ENCODE data around the gene TMEM258. TPM values are rescaled to one million over a fixed set of nuclear protein-coding genes. Genes with fewer than 3 reads are reported as not detected.

Gene TMEM258
- total RNA-seq, 3 donors from 2014 or later (not counting 1 experiment from before 2014, with no cell fraction given), result 64.4 to 69.3 (median 66.1) TPM

GRCh38 chr11:61795876-61796526 lies 3.6 kb upstream of the TMEM258 start:
- ATAC-seq, result no peak
- intact Hi-C loops (cut with micrococcal nuclease), result loop anchor here (2.0 kb wide), 1 partner anchor 39 kb away; no protein-coding TSS in a partner anchor
- H3K27ac Mint-ChIP-seq, result peak overlapping the region in 1 of 2 donors; percentile 76

GRCh38 chr11:61795459-61795858 lies 3.1 kb upstream of the TMEM258 start:
- H3K27me3 ChIP-seq (ENCODE audit: control insufficient read depth, insufficient read depth, low read length), result no peaks in the 10 kb centered on the region
- no peak overlapping the region for H3K4me3 ChIP-seq (ENCODE audit: low read length)
- peaks cover 2% of the 10 kb centered on the region for H3K36me3 ChIP-seq (ENCODE audit: control insufficient read depth, insufficient read depth, low read length)
- Mint-ChIP-seq H3K4me1 (peaks cover 17 to 25% of the 10 kb centered on the region in 2 donors), H3K27ac (no peak overlapping the region), H3K9me3 (no peaks in the 10 kb centered on the region), H3K27me3 (ENCODE audit: low read depth in 2 of 2) (no peaks in the 10 kb centered on the region), H3K36me3 (no peaks in the 10 kb centered on the region), H3K4me3 (no peak overlapping the region)
- DNase-seq (no peak), ATAC-seq (no peak)
- H3K27ac ChIP-seq (ENCODE audit: low read length), result no peak overlapping the region
- intact Hi-C loops (cut with micrococcal nuclease), result no loop called here
- TF ChIP-seq CTCF (IDR thresholded peaks at IDR 0.05), result no peak
- H3K9me3 ChIP-seq (ENCODE audit: control insufficient read depth, insufficient read depth, low read length), result no peaks in the 10 kb centered on the region
- 96% methylated on average over 12 of the region's 12 CpGs for WGBS (ENCODE audit: insufficient coverage)
- peaks cover 20% of the 10 kb centered on the region for H3K4me1 ChIP-seq (ENCODE audit: control insufficient read depth, insufficient read depth, low read length)

More at GRCh38 chr11:61795876-61796526, 3.6 kb upstream of the TMEM258 start:
- no peaks in the 10 kb centered on the region for H3K9me3 Mint-ChIP-seq
- peaks cover 2% of the 10 kb centered on the region for H3K36me3 ChIP-seq (ENCODE audit: control insufficient read depth, insufficient read depth, low read length)
- H3K9me3 ChIP-seq (ENCODE audit: control insufficient read depth, insufficient read depth, low read length), result no peaks in the 10 kb centered on the region
- H3K4me3 Mint-ChIP-seq, result no peak overlapping the region
- no peak for TF ChIP-seq CTCF (IDR thresholded peaks at IDR 0.05)
- peaks cover 19% of the 10 kb centered on the region for H3K4me1 ChIP-seq (ENCODE audit: control insufficient read depth, insufficient read depth, low read length)
- H3K27me3 Mint-ChIP-seq (ENCODE audit: low read depth in 2 of 2), result no peaks in the 10 kb centered on the region
- H3K36me3 Mint-ChIP-seq, result no peaks in the 10 kb centered on the region
- no peaks in the 10 kb centered on the region for H3K27me3 ChIP-seq (ENCODE audit: control insufficient read depth, insufficient read depth, low read length)
- no peak overlapping the region for H3K4me3 ChIP-seq (ENCODE audit: low read length)
- no peak overlapping the region for H3K27ac ChIP-seq (ENCODE audit: low read length)
- no peak for DNase-seq
- peaks cover 17 to 25% of the 10 kb centered on the region in 2 donors for H3K4me1 Mint-ChIP-seq
- WGBS (ENCODE audit: insufficient coverage), result 97% methylated on average over 18 of the region's 18 CpGs

- Mint-ChIP-seq H3K4me1 (peaks cover 17 to 34% of the 10 kb centered on the region in 2 donors), H3K27ac (no peak overlapping the region), H3K9me3 (no peaks in the 10 kb centered on the region), H3K4me3 (no peak overlapping the region), H3K27me3 (ENCODE audit: low read depth in 2 of 2) (no peaks in the 10 kb centered on the region), H3K36me3 (no peaks in the 10 kb centered on the region)
- intact Hi-C loops (cut with micrococcal nuclease), result loop anchor here (5.0 kb wide), 1 partner anchor 33 kb away; the partner anchor contains the start of gene FADS2
- ATAC-seq, result no peak
- Histone ChIP-seq H3K36me3 (ENCODE audit: control insufficient read depth, insufficient read depth, low read length) (peaks cover 10% of the 10 kb centered on the region), H3K4me3 (ENCODE audit: low read length) (no peak overlapping the region), H3K27me3 (ENCODE audit: control insufficient read depth, insufficient read depth, low read length) (no peaks in the 10 kb centered on the region), H3K9me3 (ENCODE audit: control insufficient read depth, insufficient read depth, low read length) (no peaks in the 10 kb centered on the region), H3K27ac (ENCODE audit: low read length) (no peak overlapping the region), H3K4me1 (ENCODE audit: control insufficient read depth, insufficient read depth, low read length) (peaks cover 20% of the 10 kb centered on the region)
- 100% methylated on average over 1 of the region's 4 CpGs for WGBS (ENCODE audit: insufficient coverage)
- no peak for DNase-seq
- no peak for TF ChIP-seq CTCF (IDR thresholded peaks at IDR 0.05)
Measured at GRCh38 chr11:61794579-61794978, 2.2 kb upstream of the TMEM258 start.
